Adrenal gland (tissue), 5 donors: Measurements from ENCODE around the gene AKAP7.

Experiments
- POLR2A ChIP-seq, 2 donors: fragments of 450-650 bp; IDR thresholded peaks; one replicate each; pipeline ENCODE4 v1.6.1; 2017; ENCODE audit warnings: antibody characterized with exemption in 2 of 2, mild to moderate bottlenecking in 2 of 2, moderate library complexity in 1 of 2
- TF ChIP-seq, protein P1 (sequence below), 6 experiments: fragments of 450-650 bp in 4 of 6; fragments of 200-600 bp in 2 of 6; sonication (generic) in 1 of 6; IDR thresholded peaks; 1 replicate in 5 of 6; 2 replicates in 1 of 6; pipeline versions ENCODE4 v1.5.1 to v1.8.0; 2016 to 2021; ENCODE audit warnings: antibody characterized with exemption in 6 of 6, mild to moderate bottlenecking in 2 of 6, moderate library complexity in 1 of 6
- donor health status: DM: no; HTN: no; CAD: no.

DNA sequence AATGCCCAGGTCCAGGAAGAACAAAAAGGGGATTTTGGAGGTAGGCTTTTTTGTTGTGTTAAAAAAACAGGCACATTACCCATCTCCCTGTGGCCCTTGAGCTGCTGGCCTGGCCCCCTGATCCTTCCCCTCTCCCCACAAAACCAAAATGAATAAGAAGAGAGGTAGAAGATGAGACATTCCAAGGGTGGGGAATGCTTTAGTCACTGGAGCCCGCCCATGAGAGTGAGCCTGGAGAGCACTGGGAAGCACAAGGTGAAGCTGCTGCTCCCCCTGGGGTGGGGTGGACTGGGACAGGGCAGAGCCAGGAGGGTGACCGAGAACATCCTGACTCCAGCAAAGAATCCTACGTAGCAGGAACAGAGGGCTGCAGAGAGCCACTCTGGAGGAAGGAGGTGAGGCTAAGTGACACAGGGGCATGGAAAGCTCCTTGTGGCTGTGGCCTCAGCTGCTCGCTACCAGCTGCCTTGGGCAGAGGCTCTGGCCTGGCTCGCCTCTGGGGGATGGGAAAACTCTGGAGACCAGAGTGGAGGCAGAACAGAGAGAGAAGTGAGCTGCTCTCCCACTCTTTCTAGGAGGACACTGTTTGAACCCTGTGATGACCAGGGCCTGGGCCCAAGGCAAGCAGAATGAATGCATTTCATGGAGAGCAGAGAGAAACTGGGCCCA, 48.3 kb downstream of the AKAP7 start:
- TF ChIP-seq, protein P1, sequence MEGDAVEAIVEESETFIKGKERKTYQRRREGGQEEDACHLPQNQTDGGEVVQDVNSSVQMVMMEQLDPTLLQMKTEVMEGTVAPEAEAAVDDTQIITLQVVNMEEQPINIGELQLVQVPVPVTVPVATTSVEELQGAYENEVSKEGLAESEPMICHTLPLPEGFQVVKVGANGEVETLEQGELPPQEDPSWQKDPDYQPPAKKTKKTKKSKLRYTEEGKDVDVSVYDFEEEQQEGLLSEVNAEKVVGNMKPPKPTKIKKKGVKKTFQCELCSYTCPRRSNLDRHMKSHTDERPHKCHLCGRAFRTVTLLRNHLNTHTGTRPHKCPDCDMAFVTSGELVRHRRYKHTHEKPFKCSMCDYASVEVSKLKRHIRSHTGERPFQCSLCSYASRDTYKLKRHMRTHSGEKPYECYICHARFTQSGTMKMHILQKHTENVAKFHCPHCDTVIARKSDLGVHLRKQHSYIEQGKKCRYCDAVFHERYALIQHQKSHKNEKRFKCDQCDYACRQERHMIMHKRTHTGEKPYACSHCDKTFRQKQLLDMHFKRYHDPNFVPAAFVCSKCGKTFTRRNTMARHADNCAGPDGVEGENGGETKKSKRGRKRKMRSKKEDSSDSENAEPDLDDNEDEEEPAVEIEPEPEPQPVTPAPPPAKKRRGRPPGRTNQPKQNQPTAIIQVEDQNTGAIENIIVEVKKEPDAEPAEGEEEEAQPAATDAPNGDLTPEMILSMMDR (IDR thresholded peaks at IDR 0.05): no peak
- TF ChIP-seq POLR2A (IDR thresholded peaks at IDR 0.05): no peak
